IPS-15b (cell line): Measurements from ENCODE around the gene OVCA2.
A peak's percentile ranks its signal among the peaks of the same experiment; 100 is the strongest.

Experiments used
- H3K27me3 ChIP-seq: one replicate; pipeline ENCODE4 v1.6.1; 2013; ENCODE audit warnings: low read length; ENCODE audit not compliant: control insufficient read depth, insufficient read depth
- H3K36me3 ChIP-seq: one replicate; pipeline ENCODE4 v1.6.1; 2013; ENCODE audit warnings: low read length; ENCODE audit not compliant: control insufficient read depth, insufficient read depth
- H3K4me1 ChIP-seq: one replicate; pipeline ENCODE4 v1.6.1; 2013; ENCODE audit warnings: mild to moderate bottlenecking, low read length; ENCODE audit not compliant: control insufficient read depth, insufficient read depth
- H3K4me3 ChIP-seq: one replicate; pipeline ENCODE4 v1.5.1; 2013; ENCODE audit warnings: low read depth, low read length
- H3K9ac ChIP-seq: one replicate; pipeline ENCODE4 v1.6.1; 2013; ENCODE audit warnings: low read depth, mild to moderate bottlenecking, low read length
- H3K9me3 ChIP-seq: one replicate; pipeline ENCODE4 v1.6.1; 2013; ENCODE audit warnings: mild to moderate bottlenecking, low read length; ENCODE audit not compliant: control insufficient read depth, insufficient read depth

OVCA2 gene

DNA sequence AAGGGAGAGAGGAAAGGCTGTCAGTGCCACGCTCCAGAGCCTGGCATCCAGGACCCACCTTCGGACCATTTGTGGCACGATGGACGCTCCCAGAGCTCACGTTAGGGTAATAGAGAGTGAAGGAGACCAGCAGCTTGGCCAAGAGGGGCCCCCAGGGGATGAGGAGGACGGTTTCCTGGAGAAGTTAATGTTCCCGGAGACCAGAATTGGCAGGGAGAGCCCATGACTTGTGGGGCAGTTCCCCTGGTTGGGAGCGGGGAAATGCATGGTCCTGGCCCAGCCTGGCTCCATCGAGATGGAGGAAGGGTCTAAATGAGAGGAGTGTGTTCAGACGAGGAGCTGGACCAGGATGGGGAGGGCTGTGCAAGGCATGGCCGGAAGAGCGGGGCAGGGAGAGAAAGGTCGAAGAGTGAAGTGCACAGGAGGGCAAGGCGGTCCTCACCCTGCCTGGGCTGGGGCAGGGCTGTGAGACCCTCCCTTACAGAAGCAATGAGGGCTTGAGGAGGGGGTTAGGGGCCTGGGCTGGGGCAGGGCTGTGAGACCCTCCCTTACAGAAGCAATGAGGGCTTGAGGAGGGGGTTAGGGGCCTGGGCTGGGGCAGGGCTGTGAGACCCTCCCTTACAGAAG lies 10.2 kb downstream of the OVCA2 start:
- Histone ChIP-seq H3K36me3 (no peaks in the 10 kb centered on the region), H3K4me1 (no peaks in the 10 kb centered on the region), H3K4me3 (peak overlapping the region; percentile 32), H3K27me3 (peaks cover 65% of the 10 kb centered on the region), H3K9me3 (no peaks in the 10 kb centered on the region), H3K9ac (no peak overlapping the region)

DNA sequence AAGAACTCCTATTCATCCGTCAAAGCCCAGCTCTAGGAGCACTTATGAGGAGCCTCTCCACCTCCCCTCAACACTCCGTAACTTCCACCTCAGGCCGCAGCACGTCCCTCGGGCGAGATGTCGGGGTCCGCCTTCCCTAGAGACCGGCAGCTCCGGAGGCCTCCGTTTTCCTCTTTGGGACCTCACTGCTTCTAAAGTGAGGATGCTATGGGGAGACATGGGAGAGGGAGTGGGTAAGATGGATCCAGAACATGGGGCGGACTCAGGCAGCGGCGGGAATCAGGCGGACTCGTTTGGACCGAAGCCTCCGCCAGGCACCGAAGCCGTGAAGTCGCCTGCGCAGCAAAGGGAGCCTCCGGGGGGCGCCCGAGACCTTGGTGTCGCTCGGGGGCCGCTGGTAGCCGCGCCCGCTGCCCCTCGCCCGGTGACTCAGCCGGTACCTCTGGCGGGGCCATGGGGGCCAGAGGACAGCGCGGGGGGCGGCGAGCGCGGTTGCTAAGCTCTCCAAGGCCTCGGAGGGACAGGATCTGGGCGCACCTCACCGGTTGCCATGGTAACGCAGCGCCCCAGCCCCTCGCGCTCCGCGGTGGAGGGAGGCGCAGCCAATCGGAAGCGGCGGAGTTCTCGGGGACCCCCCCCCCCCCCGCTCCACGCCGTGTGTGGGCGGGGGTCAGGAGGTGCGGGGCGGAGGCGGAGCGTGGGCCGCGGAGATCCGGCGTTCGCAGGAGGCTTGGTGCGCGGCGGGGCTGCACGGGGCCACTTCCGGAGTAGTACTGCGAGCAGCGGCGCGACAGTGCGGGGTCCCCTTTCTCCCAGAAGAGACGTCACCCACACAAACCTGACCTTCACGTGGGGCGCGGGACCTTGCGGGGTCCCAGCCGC lies 11.8 kb downstream of the OVCA2 start:
- no peaks in the 10 kb centered on the region for H3K9me3 ChIP-seq
- H3K36me3 ChIP-seq = no peaks in the 10 kb centered on the region
- H3K9ac ChIP-seq = no peak overlapping the region
- peak overlapping the region; percentile 46 for H3K4me3 ChIP-seq
- H3K4me1 ChIP-seq = no peaks in the 10 kb centered on the region
- peaks cover 59% of the 10 kb centered on the region for H3K27me3 ChIP-seq

- H3K4me1 ChIP-seq = no peaks in the 10 kb centered on the region
- H3K9me3 ChIP-seq = no peaks in the 10 kb centered on the region
- peaks cover 54% of the 10 kb centered on the region for H3K27me3 ChIP-seq
- H3K9ac ChIP-seq = no peak overlapping the region
- peak overlapping the region; percentile 46 for H3K4me3 ChIP-seq
- no peaks in the 10 kb centered on the region for H3K36me3 ChIP-seq
These were observed 12.4 kb downstream of the OVCA2 start for GRCh38 chr17:2054262-2054511.

DNA sequence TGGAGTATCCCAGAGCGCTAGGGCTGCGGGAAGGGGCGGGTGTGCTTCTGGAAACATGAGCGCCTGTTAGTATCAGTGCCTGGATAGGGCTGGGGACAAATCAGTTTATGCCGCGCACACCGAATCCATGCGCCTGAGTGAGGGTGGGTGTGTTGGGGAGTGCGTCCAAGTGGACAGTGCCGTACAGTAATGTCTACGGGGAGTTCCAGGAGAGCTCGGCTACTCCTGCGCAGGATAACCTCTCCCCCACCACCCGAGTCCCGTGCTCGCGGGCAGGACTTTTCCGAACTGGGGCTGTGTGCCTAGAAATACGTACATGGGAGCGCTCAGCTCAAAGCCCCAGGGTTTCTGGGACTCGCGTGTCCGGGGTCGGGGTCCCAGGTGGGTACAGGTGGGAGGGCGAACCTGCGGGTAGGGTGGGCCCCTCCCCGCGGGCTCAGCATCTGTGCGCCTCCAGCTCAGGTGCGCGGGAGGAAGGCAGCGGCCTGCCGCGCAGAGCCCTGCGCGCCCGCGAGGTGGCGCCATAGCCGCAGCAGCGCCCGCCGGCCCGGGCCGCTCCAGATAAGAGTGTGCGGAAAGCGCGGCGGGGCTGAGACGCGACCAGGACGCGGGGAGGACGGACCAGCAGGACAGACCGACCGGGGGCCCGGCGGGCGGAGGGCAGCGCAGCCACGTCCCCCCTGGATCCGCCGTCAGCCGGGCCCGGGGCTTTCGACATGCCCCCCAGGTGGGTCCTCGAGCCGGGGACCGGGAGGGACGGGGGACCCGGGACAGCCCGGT lies 12.9 kb downstream of the OVCA2 start, which contains the start of gene HIC1:
TSS of gene HIC1 (plus strand) at position 592 of the 780 bp plus-strand sequence. CDS start 1,588 bp downstream, outside the sequence.
- Histone ChIP-seq H3K36me3 (no peaks in the 10 kb centered on the region), H3K27me3 (peaks cover 49% of the 10 kb centered on the region), H3K4me3 (peak within 1 kb of the TSS; percentile 48), H3K4me1 (no peaks in the 10 kb centered on the region), H3K9me3 (no peaks in the 10 kb centered on the region), H3K9ac (no peak within 1 kb of the TSS)

- Histone ChIP-seq H3K36me3 (no peaks in the 10 kb centered on the region), H3K27me3 (peaks cover 55% of the 10 kb centered on the region), H3K9me3 (no peaks in the 10 kb centered on the region), H3K9ac (no peak overlapping the region), H3K4me1 (no peaks in the 10 kb centered on the region), H3K4me3 (peak overlapping the region; percentile 48)
These were observed 13.7 kb downstream of the OVCA2 start for GRCh38 chr17:2055292-2056205.

GRCh38 chr17:2056206-2057174 lies 14.7 kb downstream of the OVCA2 start:
- Histone ChIP-seq H3K27me3 (peaks cover 51% of the 10 kb centered on the region), H3K4me3 (no peak overlapping the region), H3K9ac (no peak overlapping the region), H3K9me3 (no peaks in the 10 kb centered on the region), H3K36me3 (no peaks in the 10 kb centered on the region), H3K4me1 (no peaks in the 10 kb centered on the region)

DNA sequence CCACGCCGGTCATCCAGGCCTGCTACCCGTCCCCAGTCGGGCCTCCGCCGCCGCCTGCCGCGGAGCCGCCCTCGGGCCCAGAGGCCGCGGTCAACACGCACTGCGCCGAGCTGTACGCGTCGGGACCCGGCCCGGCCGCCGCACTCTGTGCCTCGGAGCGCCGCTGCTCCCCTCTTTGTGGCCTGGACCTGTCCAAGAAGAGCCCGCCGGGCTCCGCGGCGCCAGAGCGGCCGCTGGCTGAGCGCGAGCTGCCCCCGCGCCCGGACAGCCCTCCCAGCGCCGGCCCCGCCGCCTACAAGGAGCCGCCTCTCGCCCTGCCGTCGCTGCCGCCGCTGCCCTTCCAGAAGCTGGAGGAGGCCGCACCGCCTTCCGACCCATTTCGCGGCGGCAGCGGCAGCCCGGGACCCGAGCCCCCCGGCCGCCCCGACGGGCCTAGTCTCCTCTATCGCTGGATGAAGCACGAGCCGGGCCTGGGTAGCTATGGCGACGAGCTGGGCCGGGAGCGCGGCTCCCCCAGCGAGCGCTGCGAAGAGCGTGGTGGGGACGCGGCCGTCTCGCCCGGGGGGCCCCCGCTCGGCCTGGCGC lies 15.4 kb downstream of the OVCA2 start:
- H3K4me3 ChIP-seq = no peak overlapping the region
- H3K27me3 ChIP-seq = peaks cover 43% of the 10 kb centered on the region
- no peaks in the 10 kb centered on the region for H3K36me3 ChIP-seq
- no peak overlapping the region for H3K9ac ChIP-seq
- H3K4me1 ChIP-seq = no peaks in the 10 kb centered on the region
- H3K9me3 ChIP-seq = no peaks in the 10 kb centered on the region

GRCh38 chr17:2057760-2058585 lies 16.2 kb downstream of the OVCA2 start:
- no peak overlapping the region for H3K9ac ChIP-seq
- H3K27me3 ChIP-seq = peaks cover 40% of the 10 kb centered on the region
- no peak overlapping the region for H3K4me3 ChIP-seq
- no peaks in the 10 kb centered on the region for H3K9me3 ChIP-seq
- peaks cover 6% of the 10 kb centered on the region for H3K4me1 ChIP-seq
- no peaks in the 10 kb centered on the region for H3K36me3 ChIP-seq

DNA sequence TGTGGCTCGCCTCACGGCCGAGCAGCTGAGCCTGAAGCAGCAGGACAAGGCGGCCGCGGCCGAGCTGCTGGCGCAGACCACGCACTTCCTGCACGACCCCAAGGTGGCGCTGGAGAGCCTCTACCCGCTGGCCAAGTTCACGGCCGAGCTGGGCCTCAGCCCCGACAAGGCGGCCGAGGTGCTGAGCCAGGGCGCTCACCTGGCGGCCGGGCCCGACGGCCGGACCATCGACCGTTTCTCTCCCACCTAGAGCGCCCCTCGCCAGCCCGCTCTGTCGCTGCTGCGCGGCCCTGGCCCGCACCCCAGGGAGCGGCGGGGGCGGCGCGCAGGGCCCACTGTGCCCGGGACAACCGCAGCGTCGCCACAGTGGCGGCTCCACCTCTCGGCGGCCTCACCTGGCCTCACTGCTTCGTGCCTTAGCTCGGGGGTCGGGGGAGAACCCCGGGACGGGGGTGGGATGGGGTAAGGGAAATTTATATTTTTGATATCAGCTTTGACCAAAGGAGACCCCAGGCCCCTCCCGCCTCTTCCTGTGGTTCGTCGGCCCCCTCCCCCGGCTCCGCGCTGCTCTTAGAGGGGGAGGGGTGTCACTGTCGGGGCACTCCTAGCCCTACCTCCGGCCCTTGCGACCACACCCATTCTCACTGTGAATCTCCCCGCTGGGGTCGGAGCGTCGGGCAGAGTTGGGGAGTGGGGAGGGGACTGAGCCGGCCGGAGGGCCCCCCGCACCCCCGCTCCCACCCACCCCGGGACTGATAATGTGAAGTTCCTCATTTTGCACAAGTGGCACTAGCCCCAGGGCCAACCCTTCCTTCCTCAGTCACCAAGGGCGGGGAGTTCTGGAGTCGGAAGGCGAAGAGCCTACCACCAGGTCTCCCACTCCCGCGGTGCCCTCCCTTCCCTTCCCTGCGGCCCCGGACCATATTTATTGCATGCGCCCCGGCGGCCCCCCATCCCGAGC lies 17.0 kb downstream of the OVCA2 start:
- Histone ChIP-seq H3K4me1 (peaks cover 11% of the 10 kb centered on the region), H3K9ac (no peak overlapping the region), H3K27me3 (peaks cover 33% of the 10 kb centered on the region), H3K36me3 (no peaks in the 10 kb centered on the region), H3K9me3 (no peaks in the 10 kb centered on the region), H3K4me3 (no peak overlapping the region)
